GM18867 (cell line): ENCODE measurements around the gene SLC2A3.
"Not testable (repeated sequence)": the region's sequence is repeated elsewhere in the genome, so short reads cannot be mapped to it uniquely, and the experiment has no call there.

Source experiments
- ATAC-seq: cut with Tn5 transposase; IDR thresholded peaks from one replicate; pipeline ENCODE4 v1.9.1; 2021; ENCODE audit warnings: mild to moderate bottlenecking, moderate library complexity; ENCODE audit not compliant: unreplicated experiment

The SLC2A3 gene

GRCh38 chr12:7953912-7954311, 17.9 kb upstream of the SLC2A3 start:
- ATAC-seq: not testable (repeated sequence)

DNA sequence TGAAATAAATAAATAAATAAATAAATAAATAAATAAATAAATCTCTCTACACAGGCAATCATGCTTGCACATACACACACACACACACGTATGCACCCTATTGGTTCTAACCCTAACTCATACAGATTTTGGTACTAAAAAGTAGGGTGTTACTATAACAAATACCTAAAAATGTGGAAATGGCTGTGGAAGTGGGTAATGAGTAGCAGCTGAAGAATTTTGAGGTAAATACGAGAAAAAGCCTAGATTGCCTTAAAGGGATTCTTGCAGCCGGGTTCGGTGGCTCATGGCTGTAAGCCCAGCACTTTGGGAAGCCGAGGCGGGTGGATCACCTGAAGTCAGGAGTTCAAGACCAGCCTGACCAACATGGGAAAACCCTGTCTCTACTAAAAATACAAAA, 15.7 kb upstream of the SLC2A3 start:
- no peak for ATAC-seq

GRCh38 chr12:7950230-7950943, 14.4 kb upstream of the SLC2A3 start:
- ATAC-seq: not testable (repeated sequence)

- no peak for ATAC-seq
Measured at GRCh38 chr12:7948589-7949260, 12.7 kb upstream of the SLC2A3 start.

DNA sequence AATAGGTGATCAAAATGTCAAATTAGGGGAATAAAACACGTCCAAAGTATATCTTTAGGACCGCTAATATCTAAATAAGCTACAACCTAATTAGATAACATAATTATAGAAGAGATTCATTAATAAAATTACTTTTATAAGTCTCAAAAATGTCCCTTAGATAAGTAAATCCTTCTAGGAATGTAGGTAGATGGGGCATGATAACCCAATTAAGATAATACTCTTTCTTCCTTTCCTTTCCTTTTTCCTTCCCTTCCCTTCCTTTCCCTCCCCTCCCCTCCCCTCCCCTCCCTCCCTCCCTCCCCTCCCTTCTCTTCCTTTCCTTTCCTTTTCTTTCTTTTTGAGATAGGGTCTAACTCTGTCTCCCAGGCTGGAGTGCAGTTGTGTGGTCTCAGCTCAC, 11.0 kb upstream of the SLC2A3 start:
- ATAC-seq: no peak

GRCh38 chr12:7944760-7945159, 8.8 kb upstream of the SLC2A3 start:
- not testable (repeated sequence) for ATAC-seq

DNA sequence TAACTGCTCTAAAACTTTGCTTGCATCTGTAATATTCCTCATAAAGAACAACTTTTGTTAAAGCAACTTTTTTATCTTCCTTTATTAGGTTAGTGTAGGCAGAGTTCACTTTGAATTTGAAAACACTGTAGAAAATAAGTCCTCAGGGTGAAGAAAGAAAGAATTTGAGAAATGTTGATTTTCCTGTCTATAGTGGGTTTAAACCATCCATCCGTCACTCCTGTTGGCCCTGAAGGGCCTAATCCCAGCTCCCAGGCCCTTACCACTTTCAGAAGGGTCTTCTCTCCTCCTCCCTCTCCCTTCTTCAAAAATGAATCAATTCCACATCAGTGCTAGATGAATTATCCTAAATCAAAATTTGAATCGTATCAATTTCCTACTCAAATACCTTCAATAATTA, 4.9 kb upstream of the SLC2A3 start:
- no peak for ATAC-seq

DNA sequence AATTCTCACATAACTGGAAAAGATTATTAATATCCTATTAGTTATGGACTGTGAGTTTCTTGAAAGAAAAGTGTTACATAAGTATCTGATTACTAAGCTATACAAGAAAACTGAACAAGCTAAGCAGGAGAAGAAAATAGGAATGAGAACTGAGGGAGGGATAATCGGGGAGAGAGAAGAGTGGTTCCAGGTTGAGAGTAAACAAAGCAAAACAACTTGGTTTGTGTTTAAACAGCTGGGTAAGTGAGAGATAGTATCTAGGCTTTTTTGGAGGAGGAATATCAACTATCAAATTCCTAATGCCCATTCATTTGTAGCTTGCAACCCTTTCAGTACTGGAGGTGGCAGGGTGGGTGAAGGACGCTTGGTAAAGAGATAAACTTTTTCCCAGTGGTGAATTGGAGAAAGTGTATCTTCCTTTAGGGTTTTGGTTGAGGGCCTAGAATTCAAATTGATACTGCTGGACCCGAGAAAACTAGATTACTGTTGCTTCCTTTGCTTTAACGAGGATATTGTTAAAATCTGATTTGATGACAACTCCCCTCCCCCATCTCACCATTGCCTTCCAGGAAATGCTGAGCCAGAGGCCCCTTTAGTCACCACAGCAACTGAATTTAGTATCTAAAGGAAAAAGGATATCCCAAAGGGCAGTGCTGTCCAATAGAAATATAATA, 2.0 kb upstream of the SLC2A3 start:
- no peak for ATAC-seq

GRCh38 chr12:7934889-7935492, 996 bp downstream of the SLC2A3 start:
- ATAC-seq: no peak

GRCh38 chr12:7934091-7934888, 1.7 kb downstream of the SLC2A3 start:
- no peak for ATAC-seq

DNA sequence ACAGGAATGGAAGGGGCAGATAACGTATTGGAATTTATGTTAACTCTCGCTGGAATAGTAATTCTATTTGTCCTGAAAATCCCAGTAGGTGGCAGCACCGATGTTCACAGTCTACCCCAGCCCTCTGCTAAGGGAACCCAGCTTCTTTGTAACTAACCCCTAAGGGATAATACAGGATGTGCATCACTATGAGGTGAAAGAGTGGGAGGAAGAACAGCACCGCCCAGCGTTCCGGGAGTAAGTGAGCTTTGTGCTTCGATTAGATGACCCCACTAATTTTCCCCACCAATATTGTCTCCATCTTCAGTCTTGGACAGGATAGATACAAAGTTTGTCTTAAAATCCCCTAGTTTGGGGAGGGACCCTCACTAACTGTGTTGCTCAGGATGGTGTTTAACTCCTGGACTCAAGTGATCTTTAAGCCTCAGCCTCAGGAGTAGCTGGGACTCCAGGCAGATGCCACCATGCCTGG, 2.7 kb downstream of the SLC2A3 start:
- ATAC-seq: peak; percentile 83

GRCh38 chr12:7932599-7933240, 3.3 kb downstream of the SLC2A3 start:
- not testable (repeated sequence) for ATAC-seq

- no peak for ATAC-seq
Measured at GRCh38 chr12:7929083-7929792, 6.7 kb downstream of the SLC2A3 start.

DNA sequence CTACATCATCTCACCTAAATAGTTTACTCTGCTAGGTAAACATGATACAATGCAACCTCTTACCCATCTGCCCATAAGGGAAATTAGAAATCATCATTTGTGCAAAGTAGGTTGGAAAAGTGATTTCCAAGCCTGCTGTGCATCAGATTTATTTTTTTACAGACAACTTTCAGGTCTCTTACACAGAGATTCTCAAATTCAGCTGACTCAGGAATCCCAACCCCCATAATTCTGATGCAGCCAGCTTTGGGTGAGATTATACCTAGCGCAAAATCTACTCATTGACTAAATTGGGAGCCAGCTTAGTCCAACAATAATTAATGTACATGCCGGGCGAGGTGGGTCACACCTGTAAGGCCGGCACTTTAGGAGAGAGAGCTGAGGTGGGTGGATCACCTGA, 8.5 kb downstream of the SLC2A3 start:
- no peak for ATAC-seq

DNA sequence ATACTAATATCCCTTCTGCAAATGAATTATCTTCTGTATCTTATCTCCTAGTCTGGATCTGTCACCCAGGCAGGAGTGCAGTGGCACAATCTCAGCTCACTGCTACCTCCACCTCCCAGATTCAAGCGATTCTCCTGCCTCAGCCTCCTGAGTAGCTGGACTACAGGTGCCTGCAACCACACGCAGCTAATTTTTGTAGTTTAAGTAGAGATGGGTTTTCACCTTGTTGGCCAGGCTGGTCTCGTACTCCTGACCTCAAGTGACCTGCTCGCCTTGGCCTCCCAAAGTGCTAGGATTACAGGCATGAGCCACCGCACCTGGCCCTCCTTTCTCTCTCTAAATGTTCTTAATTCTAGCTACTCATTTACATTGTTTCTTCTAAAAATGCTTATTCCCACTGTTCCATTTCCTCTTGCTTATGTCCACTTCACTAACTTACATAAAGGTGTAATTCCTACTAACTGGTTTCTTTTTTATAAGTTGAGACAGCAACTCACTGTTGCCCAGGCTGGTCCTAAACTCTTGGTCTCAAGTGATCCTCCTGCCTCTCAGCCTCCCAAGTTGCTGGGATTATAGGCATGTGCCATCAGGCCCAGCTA, 9.8 kb downstream of the SLC2A3 start:
- ATAC-seq: not testable (repeated sequence)

DNA sequence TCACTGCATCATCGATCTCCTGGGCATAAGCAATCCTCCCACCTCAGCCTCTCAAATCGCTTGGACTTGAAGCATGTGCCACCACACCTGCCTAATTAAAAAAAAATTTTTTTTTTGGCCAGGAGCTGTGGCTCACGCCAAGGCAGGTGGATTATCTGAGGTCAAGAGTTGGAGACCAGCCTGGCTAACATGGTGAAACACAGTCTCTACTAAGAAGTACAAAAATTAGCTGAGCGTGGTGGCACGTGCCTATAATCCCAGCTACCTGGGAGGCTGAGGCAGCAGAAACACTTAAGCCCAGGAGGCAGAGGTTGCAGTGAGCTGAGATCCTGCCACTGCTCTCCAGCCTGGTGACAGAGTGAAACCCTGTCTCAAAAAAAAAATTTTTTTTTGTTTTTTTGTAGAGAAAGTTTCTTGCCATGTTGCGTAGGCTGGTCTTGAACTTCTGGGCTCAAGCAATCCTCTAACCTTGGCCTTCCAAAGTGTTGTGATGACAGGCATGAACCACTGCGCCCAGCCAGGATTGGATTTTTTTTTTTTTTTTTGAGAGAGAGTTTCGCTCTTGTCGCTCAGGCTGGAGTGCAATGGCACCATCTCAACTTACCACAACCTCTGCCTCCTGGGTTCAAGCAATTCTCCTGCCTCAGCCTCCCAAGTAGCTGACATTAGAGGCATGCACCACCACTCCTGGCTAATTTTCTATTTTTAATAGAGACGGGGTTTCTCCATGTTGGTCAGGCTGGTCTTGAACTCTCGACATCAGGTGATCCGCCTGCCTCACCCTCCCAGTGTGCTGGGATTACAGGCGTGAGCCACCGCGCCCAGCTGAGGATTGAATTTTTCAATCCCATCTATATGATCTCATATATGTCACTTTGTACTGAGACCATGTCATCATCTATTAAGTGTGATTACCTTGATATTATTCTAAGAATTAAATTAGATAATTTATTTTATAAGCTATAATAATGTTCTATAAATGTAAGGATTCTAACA, 12.4 kb downstream of the SLC2A3 start:
- no peak for ATAC-seq

- not testable (repeated sequence) for ATAC-seq
Measured at GRCh38 chr12:7921181-7921580, 14.8 kb downstream of the SLC2A3 start.

- not testable (repeated sequence) for ATAC-seq
Measured at GRCh38 chr12:7918268-7918590, 17.8 kb downstream of the SLC2A3 start.
